Activated B cell treated with CpG ODN at 0.5 μM for 24 hours (primary cell): Measurements from ENCODE around the gene RAB8A. TPM values are rescaled to one million over a fixed set of nuclear protein-coding genes. Genes with fewer than 3 reads are reported as not detected.
A peak's percentile ranks its signal among the peaks of the same experiment; 100 is the strongest.

Experiments used
- ATAC-seq: fragments of 200-7000 bp; cut with Tn5 transposase; one replicate; pipeline ENCODE4 v1.10.0; 2021; ENCODE audit warnings: low read depth, mild to moderate bottlenecking, moderate library complexity
- CTCF ChIA-PET: fragments of 350-600 bp; sonication (Branson Sonifier 250); formaldehyde crosslinking; loops from one replicate; lab custom pipeline; 2021; ENCODE audit warnings: antibody characterized with exemption; lab: Charles Lee
- POLR2A ChIA-PET: fragments of 350-600 bp; sonication (Branson Sonifier 250); formaldehyde crosslinking; loops from one replicate; lab custom pipeline; 2021; ENCODE audit warnings: antibody characterized with exemption; lab: Charles Lee
- DNase-seq: peaks from one replicate; pipeline ENCODE4 v3.0.0; 2022
- H3K27ac Mint-ChIP-seq: one replicate; pipeline ENCODE4 v1.8.0; 2020; ENCODE audit warnings: mixed read lengths
- H3K27me3 Mint-ChIP-seq: one replicate; pipeline ENCODE4 v1.8.0; 2021; ENCODE audit warnings: mixed read lengths
- H3K36me3 Mint-ChIP-seq: one replicate; pipeline ENCODE4 v1.8.0; 2021; ENCODE audit warnings: low read depth, mixed read lengths
- H3K4me1 Mint-ChIP-seq: one replicate; pipeline ENCODE4 v1.8.0; 2021; ENCODE audit warnings: mixed read lengths
- H3K4me3 Mint-ChIP-seq: one replicate; pipeline ENCODE4 v1.8.0; 2020; ENCODE audit warnings: mild to moderate bottlenecking, mixed read lengths
- H3K9me3 Mint-ChIP-seq: one replicate; pipeline ENCODE4 v1.8.0; 2020; ENCODE audit warnings: mixed read lengths
- intact Hi-C: fragments of 100-400 bp; cut with micrococcal nuclease; formaldehyde crosslinking; loops from one replicate; pipeline ENCODE4 v1.15.1; 2024
- total RNA-seq: library from RNA; stranded (reverse); gene quantifications from 2 replicates; pipeline ENCODE4 v1.2.3, GENCODE V29; 2022
- TF ChIP-seq, protein P1 (sequence below): fragments of 200-600 bp; IDR thresholded peaks from one replicate; pipeline ENCODE4 v1.8.0; 2022; ENCODE audit warnings: antibody characterized with exemption, mild to moderate bottlenecking

RAB8A gene
- total RNA-seq, 1 donor from 2014 or later: 157 TPM

DNA sequence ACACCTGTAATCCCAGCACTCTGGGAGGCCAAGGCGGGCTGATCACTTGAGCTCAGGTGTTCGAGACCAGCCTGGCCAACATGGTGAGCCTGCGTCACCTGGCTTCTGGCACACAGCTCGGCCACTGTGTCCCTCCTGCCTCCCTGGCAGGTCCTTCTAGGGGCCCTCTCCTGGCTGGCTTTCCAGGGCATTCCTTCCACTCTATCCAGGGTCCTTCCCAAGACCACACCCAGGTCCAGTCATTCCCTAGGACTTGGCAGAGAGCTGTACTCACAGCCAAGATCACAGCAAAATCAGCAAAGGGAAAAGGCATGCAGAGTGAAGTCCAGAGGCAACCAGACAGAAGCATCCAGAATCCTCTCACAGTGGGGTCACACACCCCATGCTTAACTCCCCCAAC is 22.1 kb downstream of the RAB8A start:
- peaks cover 27% of the 10 kb centered on the region for H3K4me1 Mint-ChIP-seq
- TF ChIP-seq, protein P1, sequence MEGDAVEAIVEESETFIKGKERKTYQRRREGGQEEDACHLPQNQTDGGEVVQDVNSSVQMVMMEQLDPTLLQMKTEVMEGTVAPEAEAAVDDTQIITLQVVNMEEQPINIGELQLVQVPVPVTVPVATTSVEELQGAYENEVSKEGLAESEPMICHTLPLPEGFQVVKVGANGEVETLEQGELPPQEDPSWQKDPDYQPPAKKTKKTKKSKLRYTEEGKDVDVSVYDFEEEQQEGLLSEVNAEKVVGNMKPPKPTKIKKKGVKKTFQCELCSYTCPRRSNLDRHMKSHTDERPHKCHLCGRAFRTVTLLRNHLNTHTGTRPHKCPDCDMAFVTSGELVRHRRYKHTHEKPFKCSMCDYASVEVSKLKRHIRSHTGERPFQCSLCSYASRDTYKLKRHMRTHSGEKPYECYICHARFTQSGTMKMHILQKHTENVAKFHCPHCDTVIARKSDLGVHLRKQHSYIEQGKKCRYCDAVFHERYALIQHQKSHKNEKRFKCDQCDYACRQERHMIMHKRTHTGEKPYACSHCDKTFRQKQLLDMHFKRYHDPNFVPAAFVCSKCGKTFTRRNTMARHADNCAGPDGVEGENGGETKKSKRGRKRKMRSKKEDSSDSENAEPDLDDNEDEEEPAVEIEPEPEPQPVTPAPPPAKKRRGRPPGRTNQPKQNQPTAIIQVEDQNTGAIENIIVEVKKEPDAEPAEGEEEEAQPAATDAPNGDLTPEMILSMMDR: no peak
- CTCF ChIA-PET: interaction anchor here (2.3 kb wide), 1 partner anchor 15 kb away, joined by 5 read pairs; no protein-coding TSS in a partner anchor
- H3K27ac Mint-ChIP-seq: peak overlapping the region; percentile 82
- no peaks in the 10 kb centered on the region for H3K27me3 Mint-ChIP-seq
- POLR2A ChIA-PET: interaction anchor here (0.5 to 5.4 kb wide), 5 partner anchors 10 to 118 kb away, joined by 3 to 37 read pairs (median 8); partner anchors contain the start of gene HSH2D
- DNase-seq (no peak), ATAC-seq (no peak)
- intact Hi-C loops: no loop called here
- H3K4me3 Mint-ChIP-seq: no peak overlapping the region
- H3K9me3 Mint-ChIP-seq: peaks cover 2% of the 10 kb centered on the region
- peaks cover 58% of the 10 kb centered on the region for H3K36me3 Mint-ChIP-seq

- intact Hi-C loops: no loop called here
- peak; percentile 21 for ATAC-seq
- TF ChIP-seq, protein P1: no peak
- no peaks in the 10 kb centered on the region for H3K27me3 Mint-ChIP-seq
- ChIA-PET CTCF (interaction anchor here (0.6 kb wide), 1 partner anchor 860 kb away, joined by 3 read pairs; no protein-coding TSS in a partner anchor), POLR2A (interaction anchor here (0.5 to 5.4 kb wide), 6 partner anchors 9 to 117 kb away, joined by 3 to 37 read pairs (median 7); partner anchors contain the start of gene HSH2D)
- H3K9me3 Mint-ChIP-seq: peaks cover 2% of the 10 kb centered on the region
- H3K36me3 Mint-ChIP-seq: peaks cover 51% of the 10 kb centered on the region
- no peak for DNase-seq
- H3K4me3 Mint-ChIP-seq: no peak overlapping the region
- peak overlapping the region; percentile 82 for H3K27ac Mint-ChIP-seq
- H3K4me1 Mint-ChIP-seq: peaks cover 32% of the 10 kb centered on the region
Observed at GRCh38 chr19:16134510-16134909, 22.8 kb downstream of the RAB8A start.

- POLR2A ChIA-PET: interaction anchor here (0.9 to 5.4 kb wide), 4 partner anchors 9 to 65 kb away, joined by 3 to 37 read pairs (median 14); partner anchors contain the start of gene HSH2D
- H3K4me1 Mint-ChIP-seq: peaks cover 43% of the 10 kb centered on the region
- intact Hi-C loops: no loop called here
- peaks cover 2% of the 10 kb centered on the region for H3K9me3 Mint-ChIP-seq
- H3K27ac Mint-ChIP-seq: peak overlapping the region; percentile 62
- TF ChIP-seq, protein P1: no peak
- CTCF ChIA-PET: no interaction called here
- no peak overlapping the region for H3K4me3 Mint-ChIP-seq
- H3K36me3 Mint-ChIP-seq: peaks cover 42% of the 10 kb centered on the region
- H3K27me3 Mint-ChIP-seq: no peaks in the 10 kb centered on the region
- DNase-seq (no peak), ATAC-seq (no peak)
Observed at GRCh38 chr19:16135430-16136127, 23.9 kb downstream of the RAB8A start.

DNA sequence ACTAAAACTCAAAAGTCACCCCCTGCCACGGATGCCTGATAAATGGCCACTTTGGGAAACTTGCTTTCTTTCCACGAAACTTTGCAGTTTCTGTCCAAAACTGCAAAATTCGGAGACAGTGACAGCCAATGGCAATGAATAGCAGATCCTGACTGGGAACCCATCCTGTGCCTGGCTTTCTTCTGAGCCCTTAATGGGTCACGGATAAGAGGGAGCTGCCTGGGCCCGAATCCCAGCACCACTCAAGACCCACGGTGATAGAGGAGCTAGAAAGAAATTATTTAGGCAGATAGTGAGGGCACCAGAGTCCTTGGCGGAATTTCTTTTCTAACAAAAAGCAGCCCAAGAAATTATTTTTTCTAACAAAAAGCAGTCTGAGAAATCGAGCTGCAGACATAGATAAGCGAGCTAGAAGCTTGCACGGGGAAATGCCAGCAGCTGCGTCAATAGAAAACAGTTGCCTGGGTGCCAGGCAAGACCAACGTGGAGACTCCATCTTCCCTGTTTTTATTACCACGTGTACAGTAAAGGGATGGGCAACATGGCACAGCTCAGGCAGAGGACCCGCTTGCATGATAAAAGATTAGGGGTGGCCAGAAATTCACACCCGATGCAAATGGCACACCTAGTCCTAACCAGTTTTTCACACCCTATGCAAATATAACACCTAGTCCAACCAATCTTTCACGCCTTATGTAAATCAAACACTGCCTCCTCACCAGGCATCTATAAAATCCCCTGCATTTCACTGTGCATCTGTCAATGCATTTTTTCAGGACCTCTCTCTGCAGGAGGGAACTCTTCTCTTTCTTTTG is 24.7 kb downstream of the RAB8A start:
- peaks cover 51% of the 10 kb centered on the region for H3K4me1 Mint-ChIP-seq

More for the DNA sequence above, 24.7 kb downstream of the RAB8A start:
- Mint-ChIP-seq H3K9me3 (peaks cover 2% of the 10 kb centered on the region), H3K27me3 (no peaks in the 10 kb centered on the region), H3K27ac (peak overlapping the region; percentile 41), H3K4me3 (no peak overlapping the region), H3K36me3 (peaks cover 34% of the 10 kb centered on the region)
- intact Hi-C loops: no loop called here
- TF ChIP-seq, protein P1: no peak
- ATAC-seq (no peak), DNase-seq (no peak)
- POLR2A ChIA-PET: interaction anchor here (1.0 to 5.4 kb wide), 3 partner anchors 8 to 66 kb away, joined by 3 to 37 read pairs (median 25); partner anchors contain the start of gene HSH2D
- CTCF ChIA-PET: interaction anchor here (1.2 kb wide), 1 partner anchor 18 kb away, joined by 3 read pairs; no protein-coding TSS in a partner anchor
